K562 (cell line): ENCODE measurements around the gene NOTCH1. TPM values are rescaled to one million over a fixed set of nuclear protein-coding genes. Genes with fewer than 3 reads are reported as not detected.

Source experiments
- ATAC-seq: fragments of 200-7000 bp; cut with Tn5 transposase; 3 replicates; pipeline ENCODE4 v1.9.1; 2020; ENCODE audit warnings: moderate library complexity
- BruUV-seq: library from RNA; stranded (reverse); fragments of 400-500 nt; replicated peaks from 2 replicates; lab custom pipeline; 2021; lab: Mats Ljungman, UMichigan
- CTCF ChIA-PET: fragments of 300-600 bp; formaldehyde crosslinking; extraction: SDS; loops from one replicate; lab custom pipeline; 2021; ENCODE audit warnings: low intra/inter-chr PET ratio; lab: Yijun Ruan, JAX
- POLR2A ChIA-PET: fragments of 300-600, 350-650 bp; sonication (Branson Sonifier 250); formaldehyde crosslinking; extraction: SDS; loops from one replicate; lab custom pipeline; 2021; ENCODE audit warnings: antibody characterized with exemption, inconsistent platforms; lab: Yijun Ruan, JAX
- DNase-seq, 4 experiments: peaks; one replicate each; pipeline versions ENCODE4 v3.0.0 to v3.0.0-alpha.2; 2011 to 2018; ENCODE audit warnings: low spot score in 3 of 4, mixed read lengths in 3 of 4; ENCODE audit errors: extremely low read depth in 1 of 4
- FAIRE-seq: peaks from 2 replicates; lab custom pipeline; 2011; peaks lifted over from hg19 to GRCh38; lab: Jason Lieb, UNC
- H2AFZ ChIP-seq: 2 replicates; pipeline ENCODE4 v1.6.0; 2011; ENCODE audit warnings: low read depth, low read length, control low read depth, inconsistent platforms
- H3K27ac ChIP-seq: fragments of 200-600 bp; 3 replicates; pipeline ENCODE4 v1.8.0; 2011; ENCODE audit warnings: low read depth, mild to moderate bottlenecking, control low read depth, inconsistent platforms, low read length, moderate library complexity, mixed read lengths; ENCODE audit errors: extremely low read depth
- H3K27me3 ChIP-seq, 2 experiments: fragments of 300-600 bp in 1 of 2; 2 replicates in 1 of 2; 3 replicates in 1 of 2; pipeline versions ENCODE4 v1.6.0 to v1.8.0; 2011; ENCODE audit warnings: inconsistent platforms in 2 of 2, low read length in 2 of 2, mild to moderate bottlenecking in 1 of 2, mixed read lengths in 1 of 2, moderate library complexity in 1 of 2; ENCODE audit not compliant: control insufficient read depth in 2 of 2, insufficient read depth in 2 of 2
- H3K36me3 ChIP-seq: fragments of 300-600 bp; 3 replicates; pipeline ENCODE4 v1.8.0; 2011; ENCODE audit warnings: mild to moderate bottlenecking, low read length, inconsistent platforms; ENCODE audit not compliant: control insufficient read depth, insufficient read depth
- H3K4me1 ChIP-seq, 2 experiments: fragments of 200-600 bp in 1 of 2; replicated peaks in 1 of 2; 2 replicates in 1 of 2; 3 replicates in 1 of 2; pipeline versions ENCODE4 v1.5.1 to v1.8.0; 2011; ENCODE audit warnings: inconsistent platforms in 2 of 2, low read length in 2 of 2, mild to moderate bottlenecking in 1 of 2, mixed read lengths in 1 of 2, moderate library complexity in 1 of 2; ENCODE audit not compliant: control insufficient read depth in 2 of 2, insufficient read depth in 2 of 2
- H3K4me2 ChIP-seq: 2 replicates; pipeline ENCODE4 v1.6.1; 2011; ENCODE audit warnings: low read length, control low read depth, inconsistent platforms, mixed read lengths; ENCODE audit not compliant: insufficient read depth
- H3K4me3 ChIP-seq: fragments of 200-600 bp; sonication (generic), shearing (Covaris generic); 2 replicates; pipeline ENCODE4 v1.5.1; 2016; ENCODE audit warnings: control low read depth, inconsistent platforms
- H3K79me2 ChIP-seq: fragments of 200-600 bp; 3 replicates; pipeline ENCODE4 v1.8.0; 2011; ENCODE audit warnings: low read length, inconsistent platforms; ENCODE audit not compliant: control insufficient read depth, insufficient read depth
- H3K9ac ChIP-seq, 2 experiments: 2 replicates each; pipeline versions ENCODE4 v1.6.0 to v1.6.1; 2011; ENCODE audit warnings: low read depth in 2 of 2, low read length in 2 of 2, control low read depth in 1 of 2, inconsistent platforms in 1 of 2, mild to moderate bottlenecking in 1 of 2, mixed read lengths in 1 of 2; ENCODE audit not compliant: insufficient read depth in 1 of 2
- H3K9me1 ChIP-seq: one replicate; pipeline ENCODE4 v1.6.0; 2011; ENCODE audit warnings: inconsistent platforms, mild to moderate bottlenecking, low read length, moderate library complexity; ENCODE audit not compliant: control insufficient read depth, insufficient read depth
- H3K9me3 ChIP-seq: replicated peaks from 2 replicates; pipeline ENCODE4 v1.5.1; 2011; ENCODE audit warnings: low read depth, low read length, inconsistent platforms; ENCODE audit not compliant: control insufficient read depth, insufficient read depth
- H4K20me1 ChIP-seq: replicated peaks from 2 replicates; pipeline ENCODE4 v1.6.1; 2011; ENCODE audit warnings: low read length, inconsistent platforms, mixed read lengths; ENCODE audit not compliant: control insufficient read depth, insufficient read depth
- ARHGAP35 ChIP-seq: fragments of 450-650 bp; IDR thresholded peaks from 2 replicates; pipeline ENCODE4 v1.6.1; 2018; ENCODE audit not compliant: partially characterized antibody
- CCNT2 ChIP-seq: IDR thresholded peaks from 2 replicates; pipeline ENCODE4 v1.6.1; 2011; ENCODE audit warnings: borderline replicate concordance, low read depth, mild to moderate bottlenecking, moderate library complexity, mixed read lengths, low read length; ENCODE audit not compliant: insufficient read length; ENCODE audit errors: extremely low read depth
- FOXK1 ChIP-seq: sonication (generic); formaldehyde crosslinking; IDR thresholded peaks from 2 replicates; pipeline ENCODE4 v1.8.0; 2022; ENCODE audit warnings: missing genetic modification reagents, mild to moderate bottlenecking, borderline replicate concordance
- HLTF ChIP-seq: fragments of 450-650 bp; IDR thresholded peaks from 2 replicates; pipeline ENCODE4 v1.6.1; 2016
- HOXB6 ChIP-seq: fragments of 250-450 bp; sonication (Bioruptor Pico); IDR thresholded peaks from 2 replicates; pipeline ENCODE4 v1.5.1; 2022; ENCODE audit warnings: mild to moderate bottlenecking, borderline replicate concordance
- NFATC3 ChIP-seq: fragments of 450-650 bp; IDR thresholded peaks from 2 replicates; pipeline ENCODE4 v1.6.1; 2017; ENCODE audit warnings: mild to moderate bottlenecking
- SMARCA4 ChIP-seq: fragments of 450-650 bp; IDR thresholded peaks from 2 replicates; pipeline ENCODE4 v1.6.1; 2016
- TFAM ChIP-seq: fragments of 250-450 bp; sonication (Bioruptor Pico); conservative IDR thresholded peaks from 2 replicates; pipeline ENCODE4 v1.5.0; 2021; ENCODE audit warnings: mild to moderate bottlenecking, moderate library complexity
- ZNF133 ChIP-seq: fragments of 250-450 bp; sonication (Bioruptor Pico); IDR thresholded peaks from 2 replicates; pipeline ENCODE4 v1.4.0; 2020; ENCODE audit warnings: mild to moderate bottlenecking
- WGBS: fragments of 100-300 bp; shearing (Covaris generic); methylation state at CpG from one replicate; pipeline ENCODE4 v1.1.6; 2016; ENCODE audit warnings: low coverage, mixed read lengths; ENCODE audit not compliant: insufficient coverage; ENCODE audit errors: missing lambda C conversion rate; 5-methylcytosine and 5-hydroxymethylcytosine counted together
- in situ Hi-C: fragments of 300-500 bp; cut with MboI; formaldehyde crosslinking; loops from 4 replicates; pipeline ENCODE4 v1.15.0; 2018; ENCODE audit warnings: inconsistent platforms, mixed read lengths
- intact Hi-C: fragments of 100-400 bp; cut with micrococcal nuclease; formaldehyde crosslinking; loops from 2 replicates; pipeline ENCODE4 v1.14.2; 2022
- polyA plus RNA-seq, 8 experiments: library from polyadenylated mRNA; depleted of rRNA in 4 of 8; stranded (reverse) in 5 of 8; unstranded in 3 of 8; fragments of >200 nt; fragmentation: Nextera tagmentation in 2 of 8; fragmentation: Illumina TruSeq in 1 of 8; extraction: Ambion mirVana in 2 of 8; extraction: Trizol in 1 of 8; gene quantifications; 2 replicates each; pipeline versions ENCODE4 v1.2.1 to v1.2.3, GENCODE V29; 2011 to 2014; ENCODE audit warnings: inconsistent platforms in 1 of 8, missing spikeins in 1 of 8
- total RNA-seq, 7 experiments: library from RNA; depleted of rRNA in 6 of 7; stranded (reverse); fragments of >200 nt in 6 of 7; fragmentation: Illumina TruSeq in 2 of 7; extraction: Trizol in 2 of 7; gene quantifications; 2 replicates each; pipeline versions ENCODE4 v1.2.1 to v1.2.3, GENCODE V29; 2011 to 2021; ENCODE audit warnings: low replicate concordance in 1 of 7
- TF ChIP-seq, protein P1 (sequence below): sonication (generic); formaldehyde crosslinking; IDR thresholded peaks from 2 replicates; pipeline ENCODE4 v1.8.1; 2022; ENCODE audit warnings: missing genetic modification reagents
- TF ChIP-seq, protein P2 (sequence below): IDR thresholded peaks from 2 replicates; pipeline ENCODE4 v1.6.1; 2011; ENCODE audit warnings: borderline replicate concordance, low read depth, mild to moderate bottlenecking, moderate library complexity, low read length; ENCODE audit not compliant: insufficient read depth, poor library complexity, severe bottlenecking
- TF ChIP-seq, protein P3 (sequence below): fragments of 200-800 bp; sonication (Bioruptor generic); IDR thresholded peaks from 2 replicates; pipeline ENCODE4 v1.6.1; 2016; ENCODE audit warnings: missing genetic modification characterization, missing compliant biosample characterization
- TF ChIP-seq, protein P4 (sequence below): fragments of 250-450 bp; sonication (Bioruptor Pico); IDR thresholded peaks from 2 replicates; pipeline ENCODE4 v1.8.0; 2021; ENCODE audit warnings: moderate library complexity, mild to moderate bottlenecking, inconsistent platforms

Gene NOTCH1
- total and polyA plus RNA-seq, 9 of the 15 experiments (the other 6 are each of a cell fraction or from before 2014, with no cell fraction given): 0.03 to 31.4 (median 2.3) TPM

DNA sequence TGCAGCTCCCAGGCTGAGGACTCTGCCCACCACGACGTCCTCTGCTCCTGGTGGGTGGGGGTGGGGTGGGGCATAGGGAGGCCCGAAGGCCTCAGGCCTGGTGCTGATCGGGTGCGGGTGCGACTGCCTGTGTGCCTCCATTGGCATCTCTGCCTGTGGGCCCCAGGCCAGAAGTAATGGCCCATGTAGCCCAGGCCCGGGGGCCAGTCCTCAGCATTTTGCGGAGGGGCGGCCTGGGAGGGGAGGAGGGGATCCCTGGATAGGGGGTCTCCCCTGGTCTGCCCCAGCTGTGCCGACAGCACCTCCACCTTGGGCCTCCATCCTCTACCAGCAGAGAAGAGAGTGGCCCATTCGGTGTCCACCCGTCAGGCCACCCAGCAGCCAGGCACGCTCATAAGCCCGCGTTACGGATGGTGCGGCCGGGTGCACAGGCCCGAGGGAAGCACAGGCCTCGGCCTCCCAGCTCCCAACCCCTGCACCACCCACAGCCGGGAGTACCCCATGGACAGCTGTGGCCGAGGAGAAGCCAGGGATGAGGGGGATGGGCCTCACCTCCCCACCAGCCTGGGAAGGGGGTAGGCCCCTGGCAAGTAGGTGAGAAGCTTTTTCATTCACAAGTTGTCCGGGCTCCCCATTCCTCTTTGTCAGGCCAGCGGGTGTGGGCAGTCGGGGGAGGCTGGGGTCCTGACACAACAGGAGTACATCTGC is 1.8 kb upstream of the NOTCH1 start:
- no peak for FAIRE-seq
- CTCF ChIA-PET: no interaction called here
- intact Hi-C loops: loop anchor here (2.0 to 10.0 kb wide), 2 partner anchors 35 to 77 kb away; no protein-coding TSS in a partner anchor
- TF ChIP-seq TFAM (CRISPR knock-in tag) (no peak), HOXB6 (CRISPR knock-in tag) (no peak), HLTF (no peak), SMARCA4 (no peak), ZNF133 (CRISPR knock-in tag) (no peak), NFATC3 (no peak), ARHGAP35 (no peak), FOXK1 (CRISPR knock-in tag) (no peak), CCNT2 (no peak)
- TF ChIP-seq, protein P1, sequence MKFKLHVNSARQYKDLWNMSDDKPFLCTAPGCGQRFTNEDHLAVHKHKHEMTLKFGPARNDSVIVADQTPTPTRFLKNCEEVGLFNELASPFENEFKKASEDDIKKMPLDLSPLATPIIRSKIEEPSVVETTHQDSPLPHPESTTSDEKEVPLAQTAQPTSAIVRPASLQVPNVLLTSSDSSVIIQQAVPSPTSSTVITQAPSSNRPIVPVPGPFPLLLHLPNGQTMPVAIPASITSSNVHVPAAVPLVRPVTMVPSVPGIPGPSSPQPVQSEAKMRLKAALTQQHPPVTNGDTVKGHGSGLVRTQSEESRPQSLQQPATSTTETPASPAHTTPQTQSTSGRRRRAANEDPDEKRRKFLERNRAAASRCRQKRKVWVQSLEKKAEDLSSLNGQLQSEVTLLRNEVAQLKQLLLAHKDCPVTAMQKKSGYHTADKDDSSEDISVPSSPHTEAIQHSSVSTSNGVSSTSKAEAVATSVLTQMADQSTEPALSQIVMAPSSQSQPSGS (CRISPR knock-in tag): no peak
- TF ChIP-seq, protein P2, sequence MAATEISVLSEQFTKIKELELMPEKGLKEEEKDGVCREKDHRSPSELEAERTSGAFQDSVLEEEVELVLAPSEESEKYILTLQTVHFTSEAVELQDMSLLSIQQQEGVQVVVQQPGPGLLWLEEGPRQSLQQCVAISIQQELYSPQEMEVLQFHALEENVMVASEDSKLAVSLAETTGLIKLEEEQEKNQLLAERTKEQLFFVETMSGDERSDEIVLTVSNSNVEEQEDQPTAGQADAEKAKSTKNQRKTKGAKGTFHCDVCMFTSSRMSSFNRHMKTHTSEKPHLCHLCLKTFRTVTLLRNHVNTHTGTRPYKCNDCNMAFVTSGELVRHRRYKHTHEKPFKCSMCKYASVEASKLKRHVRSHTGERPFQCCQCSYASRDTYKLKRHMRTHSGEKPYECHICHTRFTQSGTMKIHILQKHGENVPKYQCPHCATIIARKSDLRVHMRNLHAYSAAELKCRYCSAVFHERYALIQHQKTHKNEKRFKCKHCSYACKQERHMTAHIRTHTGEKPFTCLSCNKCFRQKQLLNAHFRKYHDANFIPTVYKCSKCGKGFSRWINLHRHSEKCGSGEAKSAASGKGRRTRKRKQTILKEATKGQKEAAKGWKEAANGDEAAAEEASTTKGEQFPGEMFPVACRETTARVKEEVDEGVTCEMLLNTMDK: no peak
- TF ChIP-seq, protein P3, sequence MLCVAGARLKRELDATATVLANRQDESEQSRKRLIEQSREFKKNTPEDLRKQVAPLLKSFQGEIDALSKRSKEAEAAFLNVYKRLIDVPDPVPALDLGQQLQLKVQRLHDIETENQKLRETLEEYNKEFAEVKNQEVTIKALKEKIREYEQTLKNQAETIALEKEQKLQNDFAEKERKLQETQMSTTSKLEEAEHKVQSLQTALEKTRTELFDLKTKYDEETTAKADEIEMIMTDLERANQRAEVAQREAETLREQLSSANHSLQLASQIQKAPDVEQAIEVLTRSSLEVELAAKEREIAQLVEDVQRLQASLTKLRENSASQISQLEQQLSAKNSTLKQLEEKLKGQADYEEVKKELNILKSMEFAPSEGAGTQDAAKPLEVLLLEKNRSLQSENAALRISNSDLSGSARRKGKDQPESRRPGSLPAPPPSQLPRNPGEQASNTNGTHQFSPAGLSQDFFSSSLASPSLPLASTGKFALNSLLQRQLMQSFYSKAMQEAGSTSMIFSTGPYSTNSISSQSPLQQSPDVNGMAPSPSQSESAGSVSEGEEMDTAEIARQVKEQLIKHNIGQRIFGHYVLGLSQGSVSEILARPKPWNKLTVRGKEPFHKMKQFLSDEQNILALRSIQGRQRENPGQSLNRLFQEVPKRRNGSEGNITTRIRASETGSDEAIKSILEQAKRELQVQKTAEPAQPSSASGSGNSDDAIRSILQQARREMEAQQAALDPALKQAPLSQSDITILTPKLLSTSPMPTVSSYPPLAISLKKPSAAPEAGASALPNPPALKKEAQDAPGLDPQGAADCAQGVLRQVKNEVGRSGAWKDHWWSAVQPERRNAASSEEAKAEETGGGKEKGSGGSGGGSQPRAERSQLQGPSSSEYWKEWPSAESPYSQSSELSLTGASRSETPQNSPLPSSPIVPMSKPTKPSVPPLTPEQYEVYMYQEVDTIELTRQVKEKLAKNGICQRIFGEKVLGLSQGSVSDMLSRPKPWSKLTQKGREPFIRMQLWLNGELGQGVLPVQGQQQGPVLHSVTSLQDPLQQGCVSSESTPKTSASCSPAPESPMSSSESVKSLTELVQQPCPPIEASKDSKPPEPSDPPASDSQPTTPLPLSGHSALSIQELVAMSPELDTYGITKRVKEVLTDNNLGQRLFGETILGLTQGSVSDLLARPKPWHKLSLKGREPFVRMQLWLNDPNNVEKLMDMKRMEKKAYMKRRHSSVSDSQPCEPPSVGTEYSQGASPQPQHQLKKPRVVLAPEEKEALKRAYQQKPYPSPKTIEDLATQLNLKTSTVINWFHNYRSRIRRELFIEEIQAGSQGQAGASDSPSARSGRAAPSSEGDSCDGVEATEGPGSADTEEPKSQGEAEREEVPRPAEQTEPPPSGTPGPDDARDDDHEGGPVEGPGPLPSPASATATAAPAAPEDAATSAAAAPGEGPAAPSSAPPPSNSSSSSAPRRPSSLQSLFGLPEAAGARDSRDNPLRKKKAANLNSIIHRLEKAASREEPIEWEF (CRISPR knock-in tag): no peak
- TF ChIP-seq, protein P4, sequence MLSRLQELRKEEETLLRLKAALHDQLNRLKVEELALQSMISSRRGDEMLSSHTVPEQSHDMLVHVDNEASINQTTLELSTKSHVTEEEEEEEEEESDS: no peak

More for the DNA sequence above, 1.8 kb upstream of the NOTCH1 start:
- H3K36me3 ChIP-seq: peaks cover 12% of the 10 kb centered on the region; the same call in 1 of the 3 replicates
- BruUV-seq: no TSS peak
- 79% methylated on average over 21 of the region's 25 CpGs for WGBS
- no peak for DNase-seq
- no peak overlapping the region for H3K4me3 ChIP-seq
- H2AFZ ChIP-seq: no peak overlapping the region
- no peaks in the 10 kb centered on the region for H3K9me3 ChIP-seq
- H3K4me1 ChIP-seq: peaks cover 30 to 93% of the 10 kb centered on the region in 2 experiments
- in situ Hi-C loops: no loop called here
- H4K20me1 ChIP-seq: peaks cover 10% of the 10 kb centered on the region; the same call in 1 of the 2 replicates
- peaks cover 2% of the 10 kb centered on the region for H3K9me1 ChIP-seq
- H3K4me2 ChIP-seq: no peak overlapping the region
- no peak overlapping the region for H3K27ac ChIP-seq
- ATAC-seq: no peak
- POLR2A ChIA-PET: interaction anchor here (0.5 to 1.0 kb wide), 4 partner anchors 8 to 264 kb away, joined by 3 read pairs; no protein-coding TSS in a partner anchor
- H3K27me3 ChIP-seq: no peaks in the 10 kb centered on the region
- H3K9ac ChIP-seq: no peak overlapping the region; a peak in 1 of 4 replicates
- peaks cover 18% of the 10 kb centered on the region for H3K79me2 ChIP-seq
